ENCODE measurements around the gene GAK.

DNA sequence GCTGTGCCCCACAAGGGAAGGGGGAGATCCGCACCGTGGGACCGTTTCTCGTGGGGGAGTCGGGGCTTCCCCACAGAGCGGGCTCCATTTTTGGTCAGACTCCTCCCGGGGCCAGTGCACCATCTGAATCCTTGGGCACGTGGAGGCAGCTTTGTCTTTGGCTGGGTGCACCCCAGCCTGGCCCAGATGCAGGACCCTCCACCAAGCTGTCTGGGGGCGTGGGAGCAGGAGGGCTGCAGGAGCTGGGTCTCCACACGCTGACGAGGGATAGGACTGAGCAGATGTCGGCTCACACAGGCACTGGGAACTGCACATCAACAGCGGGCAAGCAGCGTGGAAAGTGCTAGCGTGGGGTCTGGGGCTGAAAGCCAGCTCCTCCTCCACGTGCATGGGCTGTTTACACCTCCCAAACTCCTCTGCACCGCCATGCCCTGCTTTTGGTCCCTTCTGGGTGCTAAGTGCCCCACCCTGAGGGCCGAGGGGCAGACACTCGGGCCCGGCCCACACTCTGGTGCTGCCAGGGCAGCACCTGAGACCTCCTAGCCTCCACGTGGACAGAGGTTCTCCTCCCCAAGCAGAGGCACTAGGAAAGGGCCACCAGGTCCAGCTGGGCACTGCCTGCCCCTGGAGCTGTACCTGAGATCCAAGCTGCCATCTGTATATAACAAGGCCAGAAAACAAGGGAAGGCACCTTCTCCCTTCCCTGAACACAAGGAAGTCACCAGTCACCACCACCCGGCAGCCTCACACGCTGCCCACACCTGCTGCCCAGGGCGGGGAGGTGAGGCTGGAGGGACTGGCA lies 27.4 kb upstream of the GAK start:
- no peak for TF ChIP-seq POLR2A (IDR thresholded peaks at IDR 0.05)
- TF ChIP-seq, protein P1, sequence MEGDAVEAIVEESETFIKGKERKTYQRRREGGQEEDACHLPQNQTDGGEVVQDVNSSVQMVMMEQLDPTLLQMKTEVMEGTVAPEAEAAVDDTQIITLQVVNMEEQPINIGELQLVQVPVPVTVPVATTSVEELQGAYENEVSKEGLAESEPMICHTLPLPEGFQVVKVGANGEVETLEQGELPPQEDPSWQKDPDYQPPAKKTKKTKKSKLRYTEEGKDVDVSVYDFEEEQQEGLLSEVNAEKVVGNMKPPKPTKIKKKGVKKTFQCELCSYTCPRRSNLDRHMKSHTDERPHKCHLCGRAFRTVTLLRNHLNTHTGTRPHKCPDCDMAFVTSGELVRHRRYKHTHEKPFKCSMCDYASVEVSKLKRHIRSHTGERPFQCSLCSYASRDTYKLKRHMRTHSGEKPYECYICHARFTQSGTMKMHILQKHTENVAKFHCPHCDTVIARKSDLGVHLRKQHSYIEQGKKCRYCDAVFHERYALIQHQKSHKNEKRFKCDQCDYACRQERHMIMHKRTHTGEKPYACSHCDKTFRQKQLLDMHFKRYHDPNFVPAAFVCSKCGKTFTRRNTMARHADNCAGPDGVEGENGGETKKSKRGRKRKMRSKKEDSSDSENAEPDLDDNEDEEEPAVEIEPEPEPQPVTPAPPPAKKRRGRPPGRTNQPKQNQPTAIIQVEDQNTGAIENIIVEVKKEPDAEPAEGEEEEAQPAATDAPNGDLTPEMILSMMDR (IDR thresholded peaks at IDR 0.05), result no peak
